Neural cell (in vitro differentiated cells): ENCODE results near the gene TTC31.

Source experiments
- CTCF ChIP-seq: fragments of 450-650 bp; IDR thresholded peaks from 2 replicates; pipeline ENCODE4 v1.5.1; 2014; ENCODE audit warnings: antibody characterized with exemption, mild to moderate bottlenecking, moderate library complexity; ENCODE audit not compliant: poor library complexity, severe bottlenecking
- EP300 ChIP-seq: fragments of 450-650 bp; conservative IDR thresholded peaks from 2 replicates; pipeline ENCODE4 v1.6.1; 2014; ENCODE audit warnings: antibody characterized with exemption, mild to moderate bottlenecking, moderate library complexity; ENCODE audit not compliant: poor library complexity, severe bottlenecking
- MXI1 ChIP-seq: fragments of 450-650 bp; conservative IDR thresholded peaks from 2 replicates; pipeline ENCODE4 v1.6.1; 2014; ENCODE audit warnings: antibody characterized with exemption, mild to moderate bottlenecking; ENCODE audit not compliant: poor library complexity, severe bottlenecking
- RAD21 ChIP-seq: fragments of 450-650 bp; conservative IDR thresholded peaks from 2 replicates; pipeline ENCODE4 v1.6.1; 2014; ENCODE audit warnings: antibody characterized with exemption, mild to moderate bottlenecking, moderate library complexity
- REST ChIP-seq: IDR thresholded peaks from 2 replicates; pipeline ENCODE4 v1.6.1; 2012; ENCODE audit warnings: borderline replicate concordance
- SMC3 ChIP-seq: fragments of 450-650 bp; conservative IDR thresholded peaks from 2 replicates; pipeline ENCODE4 v1.6.1; 2014; ENCODE audit warnings: antibody characterized with exemption, mild to moderate bottlenecking, moderate library complexity; ENCODE audit not compliant: poor library complexity

GRCh38 chr2:74436111-74436805 is 46.6 kb upstream of the TTC31 start:
- TF ChIP-seq CTCF, result no peak
- TF ChIP-seq EP300, result no peak
- no peak for TF ChIP-seq SMC3
- no peak for TF ChIP-seq REST
- no peak for TF ChIP-seq MXI1
- TF ChIP-seq RAD21, result no peak
